Mucosa of stomach (tissue), 1 donor: Measurements from ENCODE around the gene SLFNL1.

Source experiments
- H3K27me3 ChIP-seq: one replicate; pipeline ENCODE4 v1.7.0; 2013; ENCODE audit warnings: mild to moderate bottlenecking, low read length; ENCODE audit not compliant: control insufficient read depth, insufficient read depth
- H3K36me3 ChIP-seq: one replicate; pipeline ENCODE4 v1.7.0; 2013; ENCODE audit warnings: low read length; ENCODE audit not compliant: control insufficient read depth, insufficient read depth
- H3K4me1 ChIP-seq: one replicate; pipeline ENCODE4 v1.7.0; 2013; ENCODE audit warnings: mild to moderate bottlenecking, low read length; ENCODE audit not compliant: control insufficient read depth, insufficient read depth
- H3K4me3 ChIP-seq: one replicate; pipeline ENCODE4 v1.7.0; 2013; ENCODE audit warnings: low read length
- H3K9ac ChIP-seq: one replicate; pipeline ENCODE4 v1.7.0; 2013; ENCODE audit warnings: mild to moderate bottlenecking, low read length, moderate library complexity
- H3K9me3 ChIP-seq: one replicate; pipeline ENCODE4 v1.7.0; 2013; ENCODE audit warnings: mild to moderate bottlenecking, low read length, moderate library complexity; ENCODE audit not compliant: control insufficient read depth
- donor health status: Pancreatic carcinoma.

SLFNL1 gene

DNA sequence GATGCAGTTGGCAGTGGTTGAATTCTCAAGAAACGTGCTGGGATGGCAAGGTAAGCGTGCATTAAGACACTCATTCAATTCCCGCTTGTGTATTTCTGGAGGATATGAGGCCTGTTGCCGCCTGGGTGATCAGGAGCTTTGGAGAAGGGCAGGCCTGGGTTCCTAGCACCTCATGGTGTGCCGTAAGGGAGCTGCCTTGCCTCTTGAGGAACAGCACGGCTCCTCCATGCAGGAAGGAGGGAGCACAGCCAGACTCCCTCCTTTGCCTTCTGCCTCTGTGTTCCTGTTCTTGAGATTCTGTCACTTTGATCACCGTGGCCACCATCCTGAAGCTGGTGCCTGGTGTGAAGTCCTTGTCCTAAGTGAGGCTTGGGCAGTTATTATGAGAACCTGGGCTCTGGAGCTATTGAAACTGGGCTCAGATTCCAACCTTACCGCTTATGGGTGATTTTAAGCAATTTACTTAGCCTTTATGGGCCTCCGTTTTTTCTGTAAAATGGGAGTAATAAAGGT lies 18.3 kb downstream of the SLFNL1 start:
- Histone ChIP-seq H3K4me3 (no peak overlapping the region), H3K9me3 (no peaks in the 10 kb centered on the region), H3K9ac (no peak overlapping the region), H3K27me3 (no peaks in the 10 kb centered on the region), H3K4me1 (peaks cover 11% of the 10 kb centered on the region), H3K36me3 (no peaks in the 10 kb centered on the region)

DNA sequence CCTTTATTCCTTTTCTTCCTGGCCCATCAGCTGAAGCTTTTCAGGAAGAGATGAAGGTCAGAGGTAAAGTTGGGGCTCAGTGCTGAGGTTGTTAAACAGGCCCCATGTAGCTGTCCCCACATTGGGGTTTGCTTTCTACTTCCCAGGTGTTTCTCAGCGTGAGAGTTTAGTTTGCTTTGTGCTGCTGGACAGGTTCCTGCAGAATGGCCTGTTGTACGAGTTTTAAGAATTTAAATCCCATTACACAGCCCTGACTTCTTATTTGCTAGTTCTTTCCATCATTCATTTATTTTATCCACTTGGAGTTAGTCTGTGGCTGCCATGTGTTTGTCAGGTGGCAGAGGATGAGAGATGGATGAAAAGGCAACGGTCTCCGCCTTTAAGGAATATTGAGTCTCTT lies 22.9 kb downstream of the SLFNL1 start:
- no peak overlapping the region for H3K9ac ChIP-seq
- peaks cover 4% of the 10 kb centered on the region for H3K36me3 ChIP-seq
- no peaks in the 10 kb centered on the region for H3K27me3 ChIP-seq
- H3K4me1 ChIP-seq, result peaks cover 7% of the 10 kb centered on the region
- no peak overlapping the region for H3K4me3 ChIP-seq
- no peaks in the 10 kb centered on the region for H3K9me3 ChIP-seq

DNA sequence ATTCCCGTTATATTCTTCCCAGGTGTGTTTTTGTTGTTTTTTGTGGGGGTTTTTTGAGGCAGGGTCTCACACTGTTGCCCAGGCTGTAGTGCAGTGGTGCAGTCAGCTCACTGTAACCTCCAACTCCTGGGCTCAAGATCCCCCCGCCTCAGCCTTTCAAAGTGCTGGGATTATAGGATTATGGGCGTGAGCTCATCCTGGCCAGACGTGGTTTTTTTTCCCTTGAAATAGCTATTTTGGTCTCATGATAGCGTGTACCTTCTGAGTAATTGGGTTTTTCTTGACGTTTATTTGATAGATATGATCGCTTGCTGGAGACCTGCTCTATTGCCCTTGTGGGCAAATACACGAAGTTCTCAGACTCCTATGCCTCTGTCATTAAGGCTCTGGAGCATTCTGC lies 24.4 kb downstream of the SLFNL1 start:
- no peaks in the 10 kb centered on the region for H3K4me1 ChIP-seq
- no peak overlapping the region for H3K9ac ChIP-seq
- peaks cover 4% of the 10 kb centered on the region for H3K36me3 ChIP-seq
- H3K27me3 ChIP-seq, result no peaks in the 10 kb centered on the region
- no peaks in the 10 kb centered on the region for H3K9me3 ChIP-seq
- H3K4me3 ChIP-seq, result no peak overlapping the region

DNA sequence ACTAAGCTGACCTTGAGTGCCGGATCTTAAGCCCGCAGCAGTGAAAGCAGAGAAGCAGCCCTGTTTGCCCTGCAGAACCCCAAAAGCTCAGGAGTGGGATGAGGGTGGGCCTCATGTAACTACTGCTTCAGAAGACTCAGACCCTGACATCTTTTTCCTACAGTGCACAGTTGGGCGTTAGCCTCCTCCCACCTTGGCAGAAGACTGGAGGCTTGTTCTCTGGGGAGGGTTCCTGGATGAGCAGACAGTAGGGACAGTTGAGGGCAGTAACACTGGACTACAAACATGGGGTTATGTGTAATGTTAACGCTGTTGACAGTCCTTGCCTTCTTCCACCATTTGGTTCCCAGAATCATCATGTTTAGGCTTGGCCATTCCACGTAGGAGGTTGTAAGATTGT lies 32.5 kb downstream of the SLFNL1 start:
- H3K9me3 ChIP-seq, result no peaks in the 10 kb centered on the region
- no peak overlapping the region for H3K4me3 ChIP-seq
- no peaks in the 10 kb centered on the region for H3K4me1 ChIP-seq
- H3K9ac ChIP-seq, result no peak overlapping the region
- H3K27me3 ChIP-seq, result no peaks in the 10 kb centered on the region
- H3K36me3 ChIP-seq, result no peaks in the 10 kb centered on the region

DNA sequence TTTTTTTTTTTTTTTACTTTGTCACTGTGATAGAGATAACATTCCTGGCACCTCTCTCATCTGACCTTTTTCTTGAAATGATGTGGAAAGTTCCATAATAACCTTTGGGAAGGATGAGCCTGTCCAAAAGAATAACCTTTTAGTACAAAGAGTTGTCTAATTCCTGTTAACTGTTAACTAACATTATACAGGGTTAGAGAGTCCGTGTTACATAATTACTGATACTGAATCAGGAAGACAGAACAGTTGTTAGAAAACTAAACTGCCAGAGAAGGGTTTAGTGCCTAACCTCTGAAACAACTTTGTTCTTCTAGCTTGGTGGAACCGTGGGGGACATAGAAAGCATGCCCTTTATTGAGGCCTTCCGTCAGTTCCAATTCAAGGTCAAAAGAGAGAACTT lies 33.2 kb downstream of the SLFNL1 start:
- Histone ChIP-seq H3K9me3 (no peaks in the 10 kb centered on the region), H3K4me3 (no peak overlapping the region), H3K27me3 (no peaks in the 10 kb centered on the region), H3K4me1 (no peaks in the 10 kb centered on the region), H3K36me3 (no peaks in the 10 kb centered on the region), H3K9ac (no peak overlapping the region)

DNA sequence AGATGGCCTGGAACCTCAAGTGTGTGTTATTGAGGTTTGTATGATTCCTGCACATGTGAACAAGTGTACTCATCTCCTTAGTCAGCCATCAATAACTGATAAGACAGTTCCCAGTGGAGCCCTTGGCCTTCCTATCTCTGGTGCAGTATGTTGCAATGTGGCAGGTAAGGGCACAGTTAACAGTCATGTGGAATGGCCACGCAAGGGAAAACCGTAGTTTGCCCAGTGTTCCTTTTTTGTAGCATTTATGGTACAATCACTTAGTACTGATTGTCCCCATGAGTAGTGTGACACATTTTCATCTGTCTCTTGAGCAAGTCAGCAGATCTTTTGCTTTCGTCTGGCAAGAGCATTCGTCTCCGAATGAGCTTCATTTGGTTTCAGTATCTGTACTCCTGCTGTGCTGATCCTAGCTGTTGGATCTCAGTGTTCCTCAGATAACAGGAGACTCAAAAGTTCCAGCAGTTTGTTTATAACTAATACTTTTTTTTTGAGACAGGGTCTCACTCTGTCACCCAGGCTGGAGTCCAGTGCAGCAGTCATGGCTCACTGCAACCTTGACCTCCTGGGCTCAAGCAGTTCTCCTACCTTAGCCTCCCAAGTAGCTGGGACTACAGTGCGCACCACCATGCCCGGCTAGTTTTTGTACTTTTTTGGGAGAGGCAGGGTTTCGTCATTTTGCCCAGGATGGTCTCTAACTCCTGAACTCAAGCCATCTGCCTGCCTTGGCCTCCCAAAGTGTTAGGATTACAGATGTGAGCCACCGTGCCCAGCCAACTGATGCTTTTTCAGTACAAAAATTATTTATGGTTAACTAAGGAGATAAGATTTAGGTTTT lies 33.9 kb downstream of the SLFNL1 start:
- no peak overlapping the region for H3K4me3 ChIP-seq
- H3K27me3 ChIP-seq, result no peaks in the 10 kb centered on the region
- H3K36me3 ChIP-seq, result no peaks in the 10 kb centered on the region
- no peaks in the 10 kb centered on the region for H3K4me1 ChIP-seq
- no peaks in the 10 kb centered on the region for H3K9me3 ChIP-seq
- no peak overlapping the region for H3K9ac ChIP-seq

DNA sequence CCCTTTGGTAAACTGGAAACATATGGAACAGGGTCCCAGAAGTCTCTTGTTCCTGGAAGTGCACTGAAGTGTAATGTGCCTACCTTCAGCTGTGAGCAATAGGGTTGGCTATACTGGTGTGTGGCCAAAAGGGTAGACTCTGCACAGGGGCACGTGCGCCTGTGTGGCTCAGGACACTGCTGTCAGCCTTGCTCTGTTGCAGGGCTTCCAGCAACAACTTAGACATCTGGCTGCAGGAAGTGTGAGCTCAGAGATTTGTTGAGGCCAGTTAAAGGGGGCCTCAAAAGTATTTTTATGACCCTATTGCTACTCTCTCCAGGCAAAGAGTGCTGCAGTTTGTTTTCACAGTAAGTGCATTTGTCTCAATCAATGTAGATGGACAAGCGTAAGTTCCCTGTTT lies 34.6 kb downstream of the SLFNL1 start:
- Histone ChIP-seq H3K9me3 (no peaks in the 10 kb centered on the region), H3K9ac (no peak overlapping the region), H3K4me1 (no peaks in the 10 kb centered on the region), H3K27me3 (no peaks in the 10 kb centered on the region), H3K4me3 (no peak overlapping the region), H3K36me3 (no peaks in the 10 kb centered on the region)

DNA sequence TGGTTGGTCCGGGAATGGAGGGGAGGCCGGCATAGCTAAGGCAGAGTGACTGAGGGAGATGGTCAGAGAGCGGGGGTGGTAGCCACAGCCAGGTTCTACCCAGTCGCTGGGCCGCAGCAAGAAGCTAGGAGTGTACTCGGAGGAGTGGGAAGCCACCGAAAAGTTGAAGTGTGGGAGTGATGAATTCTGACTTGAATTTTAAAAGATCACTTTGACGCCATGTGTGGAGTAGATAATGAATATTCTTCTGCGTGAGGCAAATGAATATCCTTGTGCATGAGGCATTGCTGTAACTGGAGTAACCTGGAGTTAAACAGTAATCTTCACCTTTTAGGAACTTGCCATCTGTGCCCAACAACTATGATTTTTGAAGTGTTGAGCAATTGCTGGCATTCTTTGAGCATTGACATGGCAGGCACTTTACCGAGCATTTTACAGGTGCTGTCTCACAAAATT lies 35.2 kb downstream of the SLFNL1 start:
- no peaks in the 10 kb centered on the region for H3K9me3 ChIP-seq
- H3K4me1 ChIP-seq, result no peaks in the 10 kb centered on the region
- H3K4me3 ChIP-seq, result no peak overlapping the region
- H3K27me3 ChIP-seq, result no peaks in the 10 kb centered on the region
- no peaks in the 10 kb centered on the region for H3K36me3 ChIP-seq
- H3K9ac ChIP-seq, result no peak overlapping the region

DNA sequence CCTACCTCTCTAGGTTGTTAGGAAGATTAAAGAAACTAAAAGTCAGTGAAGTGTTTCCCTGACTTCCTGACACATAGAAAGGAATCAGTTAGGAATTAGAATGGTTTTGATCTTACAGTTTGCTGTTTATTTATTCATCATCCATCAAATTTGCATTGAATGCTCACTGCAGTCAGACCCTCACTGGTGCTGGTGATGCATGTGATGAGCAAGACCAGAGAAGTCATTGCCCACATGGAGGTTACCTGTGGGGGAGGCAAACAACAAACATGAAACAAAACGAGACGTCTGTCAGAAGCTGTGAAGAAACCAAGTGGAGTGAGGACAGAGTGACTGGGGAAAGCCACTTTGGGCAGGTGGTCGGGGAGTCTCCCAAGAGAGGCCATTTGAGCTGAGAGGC lies 35.6 kb downstream of the SLFNL1 start:
- Histone ChIP-seq H3K4me3 (no peak overlapping the region), H3K36me3 (no peaks in the 10 kb centered on the region), H3K9ac (no peak overlapping the region), H3K9me3 (no peaks in the 10 kb centered on the region), H3K4me1 (peaks cover 3% of the 10 kb centered on the region), H3K27me3 (no peaks in the 10 kb centered on the region)

DNA sequence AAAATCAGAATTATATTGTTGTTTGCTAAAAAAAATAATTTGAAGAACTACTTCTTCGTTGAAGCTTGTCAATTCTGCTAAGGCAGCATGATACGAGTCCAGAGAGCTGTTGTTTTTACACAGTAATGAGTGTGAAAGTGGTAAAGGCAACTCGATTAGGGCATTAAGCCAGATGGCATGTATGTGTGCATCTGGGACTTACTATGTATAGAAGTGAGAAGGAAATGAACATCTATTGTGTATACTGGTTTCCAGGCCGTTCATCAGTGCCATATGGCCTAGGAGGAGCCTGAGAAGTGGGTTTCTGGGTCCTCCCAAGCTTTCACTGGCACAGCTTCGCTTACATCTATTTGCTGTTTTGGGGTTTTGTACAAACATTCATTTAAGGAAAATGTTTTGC lies 36.4 kb downstream of the SLFNL1 start:
- Histone ChIP-seq H3K27me3 (no peaks in the 10 kb centered on the region), H3K4me1 (peaks cover 9% of the 10 kb centered on the region), H3K36me3 (no peaks in the 10 kb centered on the region), H3K9ac (no peak overlapping the region), H3K4me3 (no peak overlapping the region), H3K9me3 (no peaks in the 10 kb centered on the region)

DNA sequence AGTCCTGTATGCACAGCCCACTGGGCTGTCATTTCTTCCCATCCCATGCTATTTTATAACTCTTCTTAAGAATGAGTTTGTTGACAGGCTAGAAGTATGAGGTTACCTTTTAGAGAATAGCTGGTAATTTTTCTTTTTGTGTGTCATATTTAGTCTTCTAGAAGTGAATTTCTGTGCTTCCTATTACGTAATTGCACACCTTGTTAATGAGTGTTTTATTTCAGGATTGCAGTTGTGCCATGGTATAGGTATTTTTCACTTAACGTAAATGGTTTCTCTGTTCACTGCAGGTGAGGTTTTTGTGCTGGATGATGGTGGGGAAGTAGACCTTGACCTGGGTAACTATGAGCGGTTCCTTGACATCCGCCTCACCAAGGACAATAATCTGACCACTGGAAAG lies 37.0 kb downstream of the SLFNL1 start:
- Histone ChIP-seq H3K9me3 (no peaks in the 10 kb centered on the region), H3K36me3 (no peaks in the 10 kb centered on the region), H3K9ac (no peak overlapping the region), H3K4me1 (peaks cover 9% of the 10 kb centered on the region), H3K27me3 (no peaks in the 10 kb centered on the region), H3K4me3 (no peak overlapping the region)

DNA sequence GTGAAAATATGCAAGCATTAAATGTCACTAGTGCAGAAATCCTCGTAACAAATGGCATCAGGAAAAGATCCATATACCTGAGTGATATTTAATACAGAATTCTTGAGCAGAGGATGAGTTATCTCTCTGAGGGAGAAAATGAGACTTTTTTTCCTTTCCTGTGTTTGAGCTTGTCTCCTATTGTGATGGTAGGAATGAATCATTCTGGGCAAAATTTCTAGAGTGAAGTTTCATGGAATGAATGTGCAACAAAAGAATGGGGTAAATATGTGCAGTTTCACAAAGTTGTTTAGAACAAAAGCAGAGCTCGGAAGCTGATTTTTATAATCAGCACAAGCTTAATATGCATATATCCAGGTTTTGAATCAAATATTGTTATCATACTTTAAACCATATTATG lies 37.5 kb downstream of the SLFNL1 start:
- Histone ChIP-seq H3K36me3 (no peaks in the 10 kb centered on the region), H3K4me3 (no peak overlapping the region), H3K4me1 (peaks cover 12% of the 10 kb centered on the region)

More for the DNA sequence above, 37.5 kb downstream of the SLFNL1 start:
- no peak overlapping the region for H3K9ac ChIP-seq
- no peaks in the 10 kb centered on the region for H3K9me3 ChIP-seq
- no peaks in the 10 kb centered on the region for H3K27me3 ChIP-seq
